Common myeloid progenitor, CD34-positive (primary cell): ENCODE data around the gene HIF3A.

ENCODE experiments used
- CTCF ChIA-PET: fragments of 350-600 bp; sonication (Branson Sonifier 250); formaldehyde crosslinking; loops from one replicate; lab custom pipeline; 2021; ENCODE audit warnings: antibody characterized with exemption; lab: Charles Lee
- POLR2A ChIA-PET: fragments of 350-600 bp; sonication (Branson Sonifier 250); formaldehyde crosslinking; loops from one replicate; lab custom pipeline; 2021; ENCODE audit warnings: antibody characterized with exemption; lab: Charles Lee
- DNase-seq, 3 donors: peaks; one replicate each; pipeline versions ENCODE4 v3.0.0 to v3.0.0-alpha.2; 2013
- H3K27ac ChIP-seq, 2 experiments: 1 replicate in 1 of 2; 2 replicates in 1 of 2; pipeline ENCODE4 v1.7.0; 2013; ENCODE audit warnings: inconsistent platforms in 2 of 2, low read length in 2 of 2, mild to moderate bottlenecking in 2 of 2, low read depth in 1 of 2, moderate library complexity in 1 of 2; ENCODE audit not compliant: severe bottlenecking in 2 of 2, insufficient read depth in 1 of 2, poor library complexity in 1 of 2
- H3K27me3 ChIP-seq, 5 experiments: replicated peaks in 2 of 5; 1 replicate in 3 of 5; 2 replicates in 2 of 5; pipeline versions ENCODE4 v1.6.1 to v1.7.0; 2013; ENCODE audit warnings: low read length in 4 of 5, mild to moderate bottlenecking in 2 of 5, moderate library complexity in 2 of 5, inconsistent platforms in 1 of 5; ENCODE audit not compliant: insufficient read depth in 5 of 5, control insufficient read depth in 4 of 5
- H3K36me3 ChIP-seq, 4 experiments: 1 replicate in 2 of 4; 2 replicates in 2 of 4; pipeline versions ENCODE4 v1.6.1 to v1.7.0; 2013; ENCODE audit warnings: low read length in 3 of 4, control low read depth in 1 of 4, mild to moderate bottlenecking in 1 of 4; ENCODE audit not compliant: control insufficient read depth in 4 of 4, insufficient read depth in 4 of 4
- H3K4me1 ChIP-seq, 4 experiments: 1 replicate in 3 of 4; 2 replicates in 1 of 4; pipeline versions ENCODE4 v1.6.1 to v1.7.1; 2013; ENCODE audit warnings: low read length in 3 of 4, mild to moderate bottlenecking in 3 of 4, control low read depth in 1 of 4, inconsistent platforms in 1 of 4, moderate library complexity in 1 of 4; ENCODE audit not compliant: control insufficient read depth in 4 of 4, insufficient read depth in 4 of 4; ENCODE audit errors: control extremely low read depth in 1 of 4
- H3K4me3 ChIP-seq, 7 experiments: 1 replicate in 4 of 7; 2 replicates in 3 of 7; pipeline versions ENCODE4 v1.5.1 to v1.7.0; 2013; ENCODE audit warnings: mild to moderate bottlenecking in 7 of 7, low read length in 6 of 7, moderate library complexity in 6 of 7, inconsistent platforms in 2 of 7, low read depth in 2 of 7, control low read depth in 1 of 7; ENCODE audit not compliant: insufficient read depth in 4 of 7, control insufficient read depth in 1 of 7; ENCODE audit errors: extremely low read depth in 1 of 7
- H3K9me3 ChIP-seq, 5 experiments: 1 replicate in 4 of 5; 2 replicates in 1 of 5; pipeline versions ENCODE4 v1.6.1 to v1.7.1; 2013; ENCODE audit warnings: low read length in 4 of 5, mild to moderate bottlenecking in 2 of 5, inconsistent platforms in 1 of 5, low read depth in 1 of 5, moderate library complexity in 1 of 5; ENCODE audit not compliant: control insufficient read depth in 4 of 5, insufficient read depth in 2 of 5; ENCODE audit errors: control extremely low read depth in 1 of 5
- WGBS: methylation state at CpG from one replicate; pipeline ENCODE4 v1.1.5; 2013; ENCODE audit not compliant: insufficient coverage; 5-methylcytosine and 5-hydroxymethylcytosine counted together

Gene HIF3A

GRCh38 chr19:46340051-46340659 is 43.3 kb downstream of the HIF3A start:
- H3K27me3 ChIP-seq, result peaks cover 0 to 7% (median 0%) of the 10 kb centered on the region in 5 experiments
- H3K4me3 ChIP-seq, result no peak overlapping the region
- 92% methylated on average over 10 of the region's 11 CpGs for WGBS
- no peaks in the 10 kb centered on the region for H3K4me1 ChIP-seq
- H3K27ac ChIP-seq, result no peak overlapping the region
- no peaks in the 10 kb centered on the region for H3K36me3 ChIP-seq
- no peaks in the 10 kb centered on the region for H3K9me3 ChIP-seq
- ChIA-PET CTCF (no interaction called here), POLR2A (no interaction called here)
- DNase-seq, result no peak

- WGBS, result 90% methylated on average over 3 of the region's 3 CpGs
- DNase-seq, result no peak
- H3K4me1 ChIP-seq, result peaks cover 0 to 6% (median 4%) of the 10 kb centered on the region in 4 experiments
- peaks cover 0 to 7% (median 0%) of the 10 kb centered on the region in 5 experiments for H3K27me3 ChIP-seq
- H3K4me3 ChIP-seq, result no peak overlapping the region
- H3K27ac ChIP-seq, result no peak overlapping the region
- H3K9me3 ChIP-seq, result no peaks in the 10 kb centered on the region
- POLR2A ChIA-PET, result interaction anchor here (0.5 kb wide), 1 partner anchor 601 kb away, joined by 6 read pairs; no protein-coding TSS in a partner anchor
- CTCF ChIA-PET, result no interaction called here
- H3K36me3 ChIP-seq, result no peaks in the 10 kb centered on the region
These were observed 45.1 kb downstream of the HIF3A start for GRCh38 chr19:46341937-46342336.

DNA sequence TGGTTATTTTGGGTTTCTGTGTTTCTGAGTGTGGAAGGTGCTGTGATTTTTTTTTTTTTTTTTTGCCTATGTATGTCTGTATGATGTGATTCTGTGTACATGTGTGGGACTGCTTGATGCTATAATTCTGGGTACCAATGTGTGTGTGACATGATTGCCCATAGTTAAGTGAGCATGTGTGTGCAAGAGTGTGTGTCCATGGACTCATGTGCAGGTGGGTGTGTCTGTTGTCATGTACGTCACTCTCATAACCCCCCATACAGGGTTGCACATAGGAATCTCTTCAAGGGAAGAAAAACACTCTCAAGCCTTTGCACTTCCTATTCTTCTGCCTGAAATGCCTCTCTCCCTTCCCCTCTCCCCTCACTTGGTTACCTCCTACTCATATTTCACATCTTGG is 47.5 kb downstream of the HIF3A start:
- no CpG with 5 or more reads among the region's 1 CpG for WGBS
- Histone ChIP-seq H3K4me1 (peaks cover 10 to 22% (median 15%) of the 10 kb centered on the region in 4 experiments), H3K27me3 (peaks cover 0 to 7% (median 0%) of the 10 kb centered on the region in 5 experiments), H3K4me3 (no peak overlapping the region), H3K9me3 (no peaks in the 10 kb centered on the region), H3K36me3 (peaks cover 0 to 3% (median 0%) of the 10 kb centered on the region in 4 experiments), H3K27ac (no peak overlapping the region)
- no peak for DNase-seq
- CTCF ChIA-PET, result interaction anchor here (0.6 to 1.5 kb wide), 3 partner anchors 11 to 43 kb away, joined by 3 read pairs; no protein-coding TSS in a partner anchor
- POLR2A ChIA-PET, result no interaction called here

GRCh38 chr19:46345157-46345556 is 48.3 kb downstream of the HIF3A start:
- no peak for DNase-seq
- Histone ChIP-seq H3K4me1 (peaks cover 10 to 30% (median 22%) of the 10 kb centered on the region in 4 experiments), H3K27me3 (peaks cover 0 to 7% (median 0%) of the 10 kb centered on the region in 5 experiments), H3K27ac (no peak overlapping the region), H3K4me3 (no peak overlapping the region), H3K9me3 (no peaks in the 10 kb centered on the region), H3K36me3 (peaks cover 0 to 3% (median 0%) of the 10 kb centered on the region in 4 experiments)
- 100% methylated on average over 1 of the region's 5 CpGs for WGBS
- POLR2A ChIA-PET, result no interaction called here
- CTCF ChIA-PET, result interaction anchor here (0.6 to 1.0 kb wide), 2 partner anchors 11 to 44 kb away, joined by 3 read pairs; no protein-coding TSS in a partner anchor

- CTCF ChIA-PET, result interaction anchor here (0.7 to 1.9 kb wide), 5 partner anchors 10 to 167 kb away, joined by 3 to 7 read pairs (median 4); no protein-coding TSS in a partner anchor
- Histone ChIP-seq H3K36me3 (peaks cover 0 to 7% (median 0%) of the 10 kb centered on the region in 4 experiments), H3K9me3 (no peaks in the 10 kb centered on the region), H3K4me1 (peaks cover 15 to 48% (median 38%) of the 10 kb centered on the region in 4 experiments), H3K27ac (peak within 1 kb of the TSS; percentile 33 to 87), H3K4me3 (peak within 1 kb of the TSS; percentile 91 to 100 (median 98)), H3K27me3 (peaks cover 0 to 7% (median 0%) of the 10 kb centered on the region in 5 experiments)
- DNase-seq, result peak; percentile 94 to 97 (median 95)
- WGBS, result 0% methylated on average over 53 of the region's 62 CpGs
- POLR2A ChIA-PET, result no interaction called here
These were observed 50.2 kb downstream of the HIF3A start, which contains the start of gene PPP5C for GRCh38 chr19:46346821-46347571. Gene PPP5C (plus strand): TSS chr19:46347087. CDS start chr19:46347097, 10 bp downstream.

DNA sequence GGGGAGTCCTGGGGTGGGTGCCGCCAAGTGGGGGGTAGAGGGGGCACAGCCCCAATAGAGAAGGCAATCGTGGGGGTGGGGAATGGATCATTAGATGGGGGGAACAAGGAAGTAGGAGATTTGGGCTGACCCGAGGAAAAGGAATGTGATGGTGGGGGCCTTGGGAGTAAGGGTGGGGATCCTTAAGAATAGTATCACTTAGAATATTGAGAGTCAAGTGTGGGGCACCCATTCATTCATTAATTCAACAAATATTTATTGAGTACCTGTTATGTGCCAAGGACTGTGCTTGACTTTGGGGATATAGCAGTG is 50.7 kb downstream of the HIF3A start:
- no peak for DNase-seq
- Histone ChIP-seq H3K4me1 (peaks cover 15 to 49% (median 38%) of the 10 kb centered on the region in 4 experiments), H3K27me3 (peaks cover 0 to 4% (median 0%) of the 10 kb centered on the region in 5 experiments), H3K4me3 (peak overlapping the region; percentile 91 to 100 (median 98)), H3K36me3 (peaks cover 0 to 11% (median 0%) of the 10 kb centered on the region in 4 experiments), H3K27ac (peak overlapping the region; percentile 33 to 87), H3K9me3 (no peaks in the 10 kb centered on the region)
- ChIA-PET POLR2A (no interaction called here), CTCF (interaction anchor here (1.0 to 1.9 kb wide), 3 partner anchors 21 to 167 kb away, joined by 3 to 6 read pairs (median 4); no protein-coding TSS in a partner anchor)
- 0% methylated on average over 2 of the region's 3 CpGs for WGBS
